HEK293T (cell line): ENCODE data around the gene BICC1.

Source experiments
- BHLHE40 ChIP-seq: fragments of 450-650 bp; IDR thresholded peaks from 2 replicates; pipeline ENCODE4 v1.6.1; 2016; ENCODE audit warnings: mild to moderate bottlenecking, moderate library complexity, borderline replicate concordance
- ELF4 ChIP-seq: fragments of 450-650 bp; IDR thresholded peaks from 2 replicates; pipeline ENCODE4 v1.6.1; 2017; ENCODE audit warnings: antibody characterized with exemption
- FOXK2 ChIP-seq: fragments of 450-650 bp; IDR thresholded peaks from 2 replicates; pipeline ENCODE4 v1.6.1; 2016; ENCODE audit warnings: mild to moderate bottlenecking
- FOXM1 ChIP-seq: fragments of 450-650 bp; IDR thresholded peaks from 2 replicates; pipeline ENCODE4 v1.6.1; 2017; ENCODE audit warnings: mild to moderate bottlenecking, borderline replicate concordance
- L3MBTL2 ChIP-seq: fragments of 450-650 bp; conservative IDR thresholded peaks from 2 replicates; pipeline ENCODE4 v1.6.1; 2016; ENCODE audit warnings: mild to moderate bottlenecking
- LEF1 ChIP-seq: fragments of 450-650 bp; IDR thresholded peaks from 2 replicates; pipeline ENCODE4 v1.6.1; 2017; ENCODE audit warnings: mild to moderate bottlenecking, borderline replicate concordance
- NFRKB ChIP-seq: fragments of 450-650 bp; IDR thresholded peaks from 2 replicates; pipeline ENCODE4 v1.6.1; 2016; ENCODE audit warnings: mild to moderate bottlenecking, moderate library complexity
- SP1 ChIP-seq: fragments of 450-650 bp; IDR thresholded peaks from 2 replicates; pipeline ENCODE4 v1.6.1; 2017
- SUZ12 ChIP-seq: fragments of 450-650 bp; IDR thresholded peaks from 2 replicates; pipeline ENCODE4 v1.6.1; 2016; ENCODE audit warnings: mild to moderate bottlenecking
- TARDBP ChIP-seq: fragments of 450-650 bp; IDR thresholded peaks from 2 replicates; pipeline ENCODE4 v1.6.1; 2016
- ZNF384 ChIP-seq: fragments of 450-650 bp; IDR thresholded peaks from 2 replicates; pipeline ENCODE4 v1.6.1; 2016

DNA sequence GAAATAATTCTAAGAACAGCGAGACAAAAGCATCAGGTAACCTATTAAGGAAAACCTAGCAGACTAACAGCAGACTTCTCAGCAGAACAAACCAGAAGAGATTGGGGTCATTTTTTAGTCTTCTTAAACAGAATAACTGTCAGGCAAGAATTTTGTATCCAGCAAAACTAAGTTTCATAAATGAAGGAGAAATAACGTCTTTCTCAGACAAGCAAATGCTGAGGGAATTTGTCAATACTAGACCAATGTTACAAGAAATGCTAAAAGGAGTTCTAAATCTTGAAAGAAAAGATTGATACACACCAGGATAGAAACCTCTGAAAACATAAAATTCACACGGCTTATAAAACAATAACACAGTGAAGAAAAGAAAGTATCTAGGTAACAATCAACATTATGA is 22.6 kb downstream of the BICC1 start:
- TF ChIP-seq BHLHE40 (no peak), FOXM1 (no peak), TARDBP (no peak), FOXK2 (no peak), ZNF384 (no peak), LEF1 (no peak), ELF4 (no peak), SP1 (no peak), SUZ12 (no peak), NFRKB (no peak), L3MBTL2 (no peak)
